ENCODE data around the gene LRRC26.
"Not testable (repeated sequence)": the region's sequence is repeated elsewhere in the genome, so short reads cannot be mapped to it uniquely, and the experiment has no call there.

- not testable (repeated sequence) for TF ChIP-seq POLR2AphosphoS5, POLR2A (IDR thresholded peaks at IDR 0.05; ENCODE audit: low read depth, low read length)
Measured at GRCh38 chr9:137135154-137135553, 34.7 kb downstream of the LRRC26 start.
